ENCODE results near the gene STAC.

DNA sequence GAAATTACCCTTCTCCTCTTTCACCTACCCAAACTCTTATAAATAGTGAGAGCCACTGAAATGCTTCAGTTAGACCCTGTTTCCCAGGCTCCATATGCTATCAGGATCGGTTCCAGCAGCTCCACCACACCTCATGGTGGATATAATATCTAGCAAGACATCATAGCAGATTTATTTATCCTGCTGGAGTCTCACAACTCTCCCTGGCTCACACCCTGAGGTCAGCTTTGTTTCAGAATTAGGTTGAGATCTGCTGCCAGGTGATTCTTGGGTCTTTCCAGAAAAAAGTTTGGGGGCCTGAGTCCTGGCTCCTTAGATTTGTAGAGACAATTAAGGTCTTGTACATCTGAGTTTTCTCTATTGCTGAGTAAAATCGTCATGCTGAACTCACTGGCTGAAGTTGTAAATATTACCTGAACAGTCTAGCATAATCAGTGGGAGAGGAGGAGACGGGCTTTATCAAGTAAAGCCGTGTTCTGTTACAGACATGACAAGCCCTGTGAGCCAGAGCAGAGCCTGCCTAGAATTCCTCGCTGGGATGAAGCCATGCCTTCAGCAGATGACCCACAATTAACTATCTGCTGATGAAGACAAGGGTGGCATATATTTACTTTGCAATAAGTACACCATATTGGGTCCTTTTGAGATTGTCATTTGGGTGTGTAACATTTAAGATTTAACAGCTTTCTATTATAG, 131.6 kb downstream of the STAC start:
- TF ChIP-seq POLR2AphosphoS5 (IDR thresholded peaks at IDR 0.05; ENCODE audit: borderline replicate concordance, low read depth, low read length) (no peak), EZH2 (IDR thresholded peaks at IDR 0.05) (no peak)

Data from SK-N-MC (cell line).